ENCODE measurements around the gene THAP5. TPM values are rescaled to one million over a fixed set of nuclear protein-coding genes. Genes with fewer than 3 reads are reported as not detected.

Gene THAP5
- total and polyA plus RNA-seq, 4 experiments from 2014 or later = 16.7 to 52.8 (median 37.5) TPM

GRCh38 chr7:108581655-108582491 is 12.4 kb upstream of the THAP5 start:
- Mint-ChIP-seq H3K27ac (no peak overlapping the region), H3K27me3 (no peaks in the 10 kb centered on the region), H3K4me3 (no peak overlapping the region), H3K9me3 (peaks cover 0 to under 1% (median 0%) of the 10 kb centered on the region in 8 donors), H3K36me3 (peaks cover 21 to 24% of the 10 kb centered on the region in 2 donors), H3K4me1 (peaks cover 0 to 6% (median 1%) of the 10 kb centered on the region in 4 donors)
- Histone ChIP-seq H3K27me3 (ENCODE audit: insufficient read depth, low read length) (no peaks in the 10 kb centered on the region), H3K27ac (ENCODE audit: low read depth, low read length) (no peak overlapping the region), H3K36me3 (ENCODE audit: insufficient read depth, low read length) (no peaks in the 10 kb centered on the region), H3K9me3 (ENCODE audit: control insufficient read depth in 1 of 2, low read length in 2 of 2) (no peaks in the 10 kb centered on the region), H3K4me3 (ENCODE audit: low read length in 2 of 2) (no peak overlapping the region), H3K4me1 (ENCODE audit: insufficient read depth, low read length) (no peaks in the 10 kb centered on the region)
- ChIA-PET CTCF (ENCODE audit: partially characterized antibody) (no interaction called here), POLR2A (ENCODE audit: partially characterized antibody) (no interaction called here)
- DNase-seq = no peak
- intact Hi-C loops (cut with micrococcal nuclease) = no loop called here

GRCh38 chr7:108580298-108580697 is 10.8 kb upstream of the THAP5 start:
- H3K27me3 ChIP-seq (ENCODE audit: insufficient read depth, low read length) = no peaks in the 10 kb centered on the region
- Mint-ChIP-seq H3K27me3 (no peaks in the 10 kb centered on the region), H3K4me1 (peaks cover 2 to 18% (median 8%) of the 10 kb centered on the region in 4 donors), H3K27ac (no peak overlapping the region), H3K9me3 (peaks cover 0 to 2% (median 0%) of the 10 kb centered on the region in 8 donors), H3K4me3 (no peak overlapping the region), H3K36me3 (peaks cover 35 to 38% of the 10 kb centered on the region in 2 donors)
- H3K4me3 ChIP-seq (ENCODE audit: low read length in 2 of 2) = no peak overlapping the region
- no peak for DNase-seq
- CTCF ChIA-PET (ENCODE audit: partially characterized antibody) = no interaction called here
- POLR2A ChIA-PET (ENCODE audit: partially characterized antibody) = interaction anchor here (2.1 kb wide), 1 partner anchor 10 kb away, joined by 8 read pairs; the partner anchor contains the start of genes DNAJB9 and THAP5
- no peaks in the 10 kb centered on the region for H3K36me3 ChIP-seq (ENCODE audit: insufficient read depth, low read length)
- no peak overlapping the region for H3K27ac ChIP-seq (ENCODE audit: low read depth, low read length)
- no peaks in the 10 kb centered on the region for H3K9me3 ChIP-seq (ENCODE audit: control insufficient read depth in 1 of 2, low read length in 2 of 2)
- H3K4me1 ChIP-seq (ENCODE audit: insufficient read depth, low read length) = no peaks in the 10 kb centered on the region
- intact Hi-C loops (cut with micrococcal nuclease) = no loop called here

DNA sequence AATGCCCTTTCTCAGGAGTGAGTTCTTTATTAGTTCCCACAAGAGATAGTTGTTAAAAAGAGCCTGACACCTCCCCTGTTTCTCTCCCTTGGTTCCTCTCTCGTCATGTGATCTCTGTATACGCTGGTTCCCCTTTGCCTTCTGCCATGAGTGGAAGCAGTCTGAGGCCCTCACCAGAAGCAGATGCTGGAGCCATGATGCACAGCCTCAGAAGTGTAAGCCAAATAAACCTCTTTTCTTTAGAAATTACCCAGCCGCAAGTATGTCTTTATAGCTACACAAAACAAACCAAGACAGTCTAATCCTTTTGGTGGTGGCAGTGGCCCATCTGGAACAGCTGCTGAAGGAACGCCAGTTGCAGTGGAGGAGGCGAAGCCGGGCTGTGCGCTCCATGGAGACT is 9.4 kb upstream of the THAP5 start:
- intact Hi-C loops (cut with micrococcal nuclease) = no loop called here
- H3K27me3 Mint-ChIP-seq = no peaks in the 10 kb centered on the region
- Histone ChIP-seq H3K36me3 (ENCODE audit: insufficient read depth, low read length) (peaks cover 5% of the 10 kb centered on the region), H3K4me3 (ENCODE audit: low read length in 2 of 2) (no peak overlapping the region), H3K9me3 (ENCODE audit: control insufficient read depth in 1 of 2, low read length in 2 of 2) (no peaks in the 10 kb centered on the region), H3K27ac (ENCODE audit: low read depth, low read length) (no peak overlapping the region), H3K4me1 (ENCODE audit: insufficient read depth, low read length) (peaks cover 2% of the 10 kb centered on the region), H3K27me3 (ENCODE audit: insufficient read depth, low read length) (no peaks in the 10 kb centered on the region)
- H3K9me3 Mint-ChIP-seq = peaks cover 0 to 2% (median 0%) of the 10 kb centered on the region in 8 donors
- CTCF ChIA-PET (ENCODE audit: partially characterized antibody) = no interaction called here
- POLR2A ChIA-PET (ENCODE audit: partially characterized antibody) = interaction anchor here (2.1 kb wide), 1 partner anchor 9 kb away, joined by 8 read pairs; the partner anchor contains the start of genes DNAJB9 and THAP5
- DNase-seq = no peak
- peaks cover 40 to 47% of the 10 kb centered on the region in 2 donors for H3K36me3 Mint-ChIP-seq
- H3K27ac Mint-ChIP-seq = no peak overlapping the region
- H3K4me1 Mint-ChIP-seq = peaks cover 4 to 29% (median 17%) of the 10 kb centered on the region in 4 donors
- H3K4me3 Mint-ChIP-seq = no peak overlapping the region

DNA sequence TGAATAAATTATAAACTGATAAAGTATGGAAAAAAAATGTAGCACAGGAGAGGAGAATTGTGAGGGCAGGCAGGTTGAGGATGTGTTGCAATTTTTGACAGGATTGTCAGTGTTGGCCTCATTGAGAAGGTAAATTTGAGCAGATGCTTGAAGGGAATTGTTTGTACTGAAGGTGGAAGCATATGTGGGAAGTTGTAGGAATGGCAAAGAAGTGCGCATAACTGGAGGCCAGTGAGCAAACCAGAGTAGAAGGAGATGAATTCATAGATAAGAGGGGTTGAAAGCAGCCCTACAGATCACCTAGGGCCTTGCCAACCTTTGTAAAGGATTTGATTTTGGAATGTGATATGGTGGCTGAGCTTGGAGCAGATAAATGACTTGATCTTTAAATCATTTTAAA is 6.6 kb upstream of the THAP5 start:
- intact Hi-C loops (cut with micrococcal nuclease) = no loop called here
- CTCF ChIA-PET (ENCODE audit: partially characterized antibody) = interaction anchor here (2.0 kb wide), 1 partner anchor 49 kb away, joined by 4 read pairs; the partner anchor contains the start of gene PNPLA8
- peaks cover 27% of the 10 kb centered on the region for H3K4me1 ChIP-seq (ENCODE audit: insufficient read depth, low read length)
- POLR2A ChIA-PET (ENCODE audit: partially characterized antibody) = no interaction called here
- H3K9me3 ChIP-seq (ENCODE audit: control insufficient read depth in 1 of 2, low read length in 2 of 2) = no peaks in the 10 kb centered on the region
- Mint-ChIP-seq H3K4me1 (peaks cover 15 to 49% (median 35%) of the 10 kb centered on the region in 4 donors), H3K36me3 (peaks cover 55 to 67% of the 10 kb centered on the region in 2 donors), H3K9me3 (peaks cover 0 to 2% (median 0%) of the 10 kb centered on the region in 8 donors), H3K27me3 (no peaks in the 10 kb centered on the region), H3K4me3 (no peak overlapping the region), H3K27ac (peak overlapping the region in 1 of 7 donors; percentile 11)
- H3K27ac ChIP-seq (ENCODE audit: low read depth, low read length) = no peak overlapping the region
- no peaks in the 10 kb centered on the region for H3K27me3 ChIP-seq (ENCODE audit: insufficient read depth, low read length)
- peaks cover 18% of the 10 kb centered on the region for H3K36me3 ChIP-seq (ENCODE audit: insufficient read depth, low read length)
- no peak for DNase-seq
- H3K4me3 ChIP-seq (ENCODE audit: low read length in 2 of 2) = no peak overlapping the region

DNA sequence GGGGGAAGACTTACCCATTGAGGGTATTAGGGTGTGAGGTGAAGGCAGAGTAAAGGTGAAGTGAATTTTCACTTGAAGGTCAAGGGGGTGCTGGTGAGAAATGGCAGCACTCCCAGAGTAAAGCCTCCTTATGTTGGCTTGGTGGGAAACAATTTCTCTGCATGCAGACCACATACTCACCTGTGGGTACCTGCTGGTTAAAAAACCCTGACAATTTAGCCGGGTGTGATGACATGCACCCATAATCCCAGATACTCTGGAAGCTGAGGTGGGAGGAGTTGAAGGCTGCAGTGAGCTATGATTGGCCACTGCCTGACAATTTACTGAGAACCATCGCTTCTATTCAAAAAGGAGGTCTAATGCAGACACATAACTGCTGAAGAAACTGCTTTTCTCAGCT is 5.7 kb upstream of the THAP5 start:
- ChIA-PET POLR2A (ENCODE audit: partially characterized antibody) (no interaction called here), CTCF (ENCODE audit: partially characterized antibody) (no interaction called here)
- peak overlapping the region in 1 of 7 donors; percentile 35 for H3K27ac Mint-ChIP-seq
- H3K27ac ChIP-seq (ENCODE audit: low read depth, low read length) = no peak overlapping the region
- peaks cover 54 to 70% of the 10 kb centered on the region in 2 donors for H3K36me3 Mint-ChIP-seq
- H3K27me3 Mint-ChIP-seq = no peaks in the 10 kb centered on the region
- no peaks in the 10 kb centered on the region for H3K27me3 ChIP-seq (ENCODE audit: insufficient read depth, low read length)
- no peak for DNase-seq
- peaks cover 33% of the 10 kb centered on the region for H3K4me1 ChIP-seq (ENCODE audit: insufficient read depth, low read length)
- no peak overlapping the region for H3K4me3 Mint-ChIP-seq
- H3K9me3 Mint-ChIP-seq = peaks cover 0 to 2% (median 0%) of the 10 kb centered on the region in 8 donors
- intact Hi-C loops (cut with micrococcal nuclease) = no loop called here
- no peaks in the 10 kb centered on the region for H3K9me3 ChIP-seq (ENCODE audit: control insufficient read depth in 1 of 2, low read length in 2 of 2)
- H3K4me3 ChIP-seq (ENCODE audit: low read length in 2 of 2) = no peak overlapping the region
- H3K36me3 ChIP-seq (ENCODE audit: insufficient read depth, low read length) = peaks cover 18% of the 10 kb centered on the region
- peaks cover 18 to 52% (median 41%) of the 10 kb centered on the region in 4 donors for H3K4me1 Mint-ChIP-seq

DNA sequence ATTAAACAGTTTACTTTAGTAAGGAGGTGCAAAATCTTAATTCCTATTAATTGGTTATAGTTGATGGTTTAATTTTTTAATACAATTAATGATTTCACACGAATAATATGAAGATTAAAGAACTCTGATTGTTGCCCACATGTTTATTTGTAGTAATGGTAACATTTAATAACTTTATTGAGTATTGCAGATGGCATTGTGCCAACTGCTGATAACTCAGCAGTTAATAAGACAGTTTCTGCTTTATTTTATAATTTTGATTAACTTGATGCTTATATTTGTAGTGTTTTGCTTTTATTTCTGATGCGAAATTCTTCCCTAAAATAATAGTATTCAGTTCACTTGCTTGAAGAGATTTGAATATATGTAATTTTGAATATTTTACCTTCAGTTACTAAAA is 3.0 kb upstream of the THAP5 start:
- Histone ChIP-seq H3K27me3 (ENCODE audit: insufficient read depth, low read length) (no peaks in the 10 kb centered on the region), H3K27ac (ENCODE audit: low read depth, low read length) (no peak overlapping the region), H3K9me3 (ENCODE audit: control insufficient read depth in 1 of 2, low read length in 2 of 2) (no peaks in the 10 kb centered on the region), H3K4me1 (ENCODE audit: insufficient read depth, low read length) (peaks cover 48% of the 10 kb centered on the region), H3K36me3 (ENCODE audit: insufficient read depth, low read length) (peaks cover 18% of the 10 kb centered on the region), H3K4me3 (ENCODE audit: low read length in 2 of 2) (no peak overlapping the region)
- intact Hi-C loops (cut with micrococcal nuclease) = no loop called here
- H3K27me3 Mint-ChIP-seq = no peaks in the 10 kb centered on the region
- ChIA-PET POLR2A (ENCODE audit: partially characterized antibody) (interaction anchor here (4.2 kb wide), 1 partner anchor 45 kb away, joined by 138 read pairs; the partner anchor contains the start of gene PNPLA8), CTCF (ENCODE audit: partially characterized antibody) (no interaction called here)
- peak overlapping the region in 2 of 7 donors; percentile 37 to 39 for H3K27ac Mint-ChIP-seq
- H3K9me3 Mint-ChIP-seq = peaks cover 0 to 5% (median 0%) of the 10 kb centered on the region in 8 donors
- peak overlapping the region in 1 of 8 donors; percentile 40 for H3K4me3 Mint-ChIP-seq
- H3K36me3 Mint-ChIP-seq = peaks cover 35 to 69% of the 10 kb centered on the region in 2 donors
- peaks cover 30 to 77% (median 56%) of the 10 kb centered on the region in 4 donors for H3K4me1 Mint-ChIP-seq
- DNase-seq = no peak

- Mint-ChIP-seq H3K36me3 (peaks cover 25 to 59% of the 10 kb centered on the region in 2 donors), H3K27me3 (no peaks in the 10 kb centered on the region), H3K4me3 (peak overlapping the region; percentile 91 to 99 (median 96)), H3K9me3 (peaks cover 0 to 4% (median 0%) of the 10 kb centered on the region in 8 donors), H3K4me1 (peaks cover 31 to 88% (median 55%) of the 10 kb centered on the region in 4 donors), H3K27ac (peak overlapping the region; percentile 96 to 100 (median 99))
- Histone ChIP-seq H3K27ac (ENCODE audit: low read depth, low read length) (peak overlapping the region; percentile 100), H3K27me3 (ENCODE audit: insufficient read depth, low read length) (no peaks in the 10 kb centered on the region), H3K36me3 (ENCODE audit: insufficient read depth, low read length) (peaks cover 18% of the 10 kb centered on the region), H3K4me3 (ENCODE audit: low read length in 2 of 2) (peak overlapping the region; percentile 49 to 97), H3K9me3 (ENCODE audit: control insufficient read depth in 1 of 2, low read length in 2 of 2) (no peaks in the 10 kb centered on the region), H3K4me1 (ENCODE audit: insufficient read depth, low read length) (peaks cover 59% of the 10 kb centered on the region)
- ChIA-PET CTCF (ENCODE audit: partially characterized antibody) (interaction anchor here (1.0 to 1.8 kb wide), 2 partner anchors 43 to 45 kb away, joined by 3 to 7 read pairs; partner anchors contain the start of gene PNPLA8), POLR2A (ENCODE audit: partially characterized antibody) (interaction anchor here (0.6 to 4.2 kb wide), 8 partner anchors 10 to 1402 kb away, joined by 3 to 138 read pairs (median 4); partner anchors contain the start of genes HBP1 and PNPLA8)
- DNase-seq = peak in 4 of 5 donors; percentile 50 to 70 (median 58)
- intact Hi-C loops (cut with micrococcal nuclease) = no loop called here
These were observed 745 bp upstream of the THAP5 start for GRCh38 chr7:108570146-108570755.
